KOPT-K1 (cell line): ENCODE measurements around the gene CD68.

Experiments
- H3K27ac ChIP-seq: fragments of 200-600 bp; sonication (generic); 2 replicates; pipeline ENCODE4 v1.5.1; 2016; ENCODE audit warnings: antibody characterized with exemption, mild to moderate bottlenecking, low read depth, low read length; ENCODE audit not compliant: poor library complexity, severe bottlenecking
- H3K36me3 ChIP-seq: fragments of 200-600 bp; sonication (generic); 2 replicates; pipeline ENCODE4 v1.5.1; 2017; ENCODE audit warnings: antibody characterized with exemption, mild to moderate bottlenecking, low read length, moderate library complexity; ENCODE audit not compliant: insufficient read depth
- H3K9me3 ChIP-seq: fragments of 200-600 bp; sonication (generic); 2 replicates; pipeline ENCODE4 v1.5.1; 2017; ENCODE audit warnings: antibody characterized with exemption, low read length, mild to moderate bottlenecking; ENCODE audit not compliant: insufficient read depth, poor library complexity, severe bottlenecking

The CD68 gene

DNA sequence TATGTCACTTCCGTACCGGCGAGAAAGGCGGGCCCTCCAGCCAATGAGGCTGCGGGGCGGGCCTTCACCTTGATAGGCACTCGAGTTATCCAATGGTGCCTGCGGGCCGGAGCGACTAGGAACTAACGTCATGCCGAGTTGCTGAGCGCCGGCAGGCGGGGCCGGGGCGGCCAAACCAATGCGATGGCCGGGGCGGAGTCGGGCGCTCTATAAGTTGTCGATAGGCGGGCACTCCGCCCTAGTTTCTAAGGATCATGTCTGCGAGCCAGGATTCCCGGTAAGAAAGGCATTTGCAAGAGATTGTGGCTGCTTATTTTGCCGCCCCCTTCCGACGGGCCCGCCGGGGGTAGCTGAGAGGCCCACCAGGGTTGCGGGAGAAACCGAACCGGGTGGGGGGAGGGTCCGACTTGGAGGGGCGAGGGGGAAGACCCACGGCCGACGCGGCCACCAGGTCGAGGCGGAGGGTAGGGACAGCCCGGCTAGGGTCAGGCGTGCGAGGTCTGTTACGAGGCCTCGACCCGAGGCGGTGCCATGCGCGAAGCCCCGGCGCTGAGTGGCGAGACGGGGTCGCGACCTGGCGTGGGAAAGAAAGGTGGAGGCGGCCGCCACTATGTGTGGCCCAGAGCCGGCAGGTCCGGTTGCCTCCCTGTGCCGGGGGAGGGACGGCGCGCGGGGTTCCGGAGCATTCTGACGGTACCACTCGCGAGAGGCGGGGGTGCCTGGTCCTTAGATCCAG is 6.7 kb upstream of the CD68 start:
- H3K9me3 ChIP-seq = no peaks in the 10 kb centered on the region
- H3K36me3 ChIP-seq = peaks cover 73% of the 10 kb centered on the region
- H3K27ac ChIP-seq = peak overlapping the region; percentile 94

- H3K9me3 ChIP-seq = no peaks in the 10 kb centered on the region
- H3K36me3 ChIP-seq = peaks cover 76% of the 10 kb centered on the region
- H3K27ac ChIP-seq = peak overlapping the region; percentile 94
Observed at GRCh38 chr17:7573324-7574080, 5.9 kb upstream of the CD68 start.

GRCh38 chr17:7574176-7574953 is 5.1 kb upstream of the CD68 start:
- H3K36me3 ChIP-seq = peaks cover 79% of the 10 kb centered on the region
- peak overlapping the region; percentile 94 for H3K27ac ChIP-seq
- no peaks in the 10 kb centered on the region for H3K9me3 ChIP-seq

DNA sequence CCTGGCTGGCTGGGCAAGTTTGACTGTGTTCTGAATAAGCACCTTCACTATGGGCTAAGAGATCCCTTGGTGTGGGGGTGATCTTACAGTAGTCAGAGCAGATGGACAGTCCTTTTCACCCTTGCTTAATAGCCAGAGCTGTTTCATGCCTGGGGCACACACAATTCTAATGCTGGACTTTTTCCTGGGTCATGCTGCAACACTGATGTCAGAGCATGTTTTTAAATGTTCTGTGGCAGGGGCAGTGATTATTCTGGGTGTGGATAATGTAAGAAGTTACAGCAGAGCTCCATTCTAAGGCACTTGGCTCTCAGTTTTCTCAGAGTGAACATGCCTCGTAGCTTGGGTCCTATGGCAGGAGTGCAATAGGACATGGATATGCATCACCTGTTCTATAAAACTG is 4.0 kb upstream of the CD68 start:
- Histone ChIP-seq H3K27ac (no peak overlapping the region), H3K36me3 (peaks cover 79% of the 10 kb centered on the region), H3K9me3 (no peaks in the 10 kb centered on the region)

- Histone ChIP-seq H3K9me3 (no peaks in the 10 kb centered on the region), H3K27ac (no peak overlapping the region), H3K36me3 (peaks cover 79% of the 10 kb centered on the region)
Observed at GRCh38 chr17:7575959-7576358, 3.5 kb upstream of the CD68 start.

GRCh38 chr17:7576432-7576937 is 3.0 kb upstream of the CD68 start:
- H3K9me3 ChIP-seq = no peaks in the 10 kb centered on the region
- H3K36me3 ChIP-seq = peaks cover 77% of the 10 kb centered on the region
- H3K27ac ChIP-seq = no peak overlapping the region

DNA sequence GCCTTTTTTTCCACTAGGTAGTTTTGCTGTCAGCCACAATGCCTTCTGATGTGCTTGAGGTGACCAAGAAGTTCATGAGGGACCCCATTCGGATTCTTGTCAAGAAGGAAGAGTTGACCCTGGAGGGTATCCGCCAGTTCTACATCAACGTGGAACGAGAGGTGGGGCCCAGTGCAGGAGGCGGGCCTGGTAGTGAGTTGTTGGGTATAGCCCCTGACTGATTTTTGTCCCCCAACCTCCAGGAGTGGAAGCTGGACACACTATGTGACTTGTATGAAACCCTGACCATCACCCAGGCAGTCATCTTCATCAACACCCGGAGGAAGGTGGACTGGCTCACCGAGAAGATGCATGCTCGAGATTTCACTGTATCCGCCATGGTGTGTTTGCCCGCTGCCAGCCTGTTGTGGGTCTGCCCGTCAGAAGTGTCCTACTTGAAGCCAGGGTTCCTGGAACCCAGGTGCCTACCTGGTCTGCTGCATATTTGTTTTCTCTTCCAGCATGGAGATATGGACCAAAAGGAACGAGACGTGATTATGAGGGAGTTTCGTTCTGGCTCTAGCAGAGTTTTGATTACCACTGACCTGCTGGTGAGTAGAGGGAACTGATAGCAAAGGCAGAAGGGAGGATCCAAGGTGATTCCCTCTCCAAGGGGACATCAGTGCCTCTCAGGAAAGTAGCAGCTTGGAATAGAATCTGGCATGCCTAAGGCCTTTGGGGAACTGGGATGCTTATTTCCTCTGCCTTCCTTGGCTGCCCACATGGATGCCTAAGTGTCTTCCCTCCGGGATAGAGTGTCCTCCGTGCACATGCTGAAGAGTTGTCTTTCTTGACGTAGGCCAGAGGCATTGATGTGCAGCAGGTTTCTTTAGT is 1.9 kb upstream of the CD68 start:
- peaks cover 81% of the 10 kb centered on the region for H3K36me3 ChIP-seq
- no peak overlapping the region for H3K27ac ChIP-seq
- H3K9me3 ChIP-seq = no peaks in the 10 kb centered on the region

- Histone ChIP-seq H3K36me3 (peaks cover 69% of the 10 kb centered on the region), H3K9me3 (no peaks in the 10 kb centered on the region), H3K27ac (peak overlapping the region; percentile 44)
Observed at GRCh38 chr17:7579834-7580603, 581 bp downstream of the CD68 start.

DNA sequence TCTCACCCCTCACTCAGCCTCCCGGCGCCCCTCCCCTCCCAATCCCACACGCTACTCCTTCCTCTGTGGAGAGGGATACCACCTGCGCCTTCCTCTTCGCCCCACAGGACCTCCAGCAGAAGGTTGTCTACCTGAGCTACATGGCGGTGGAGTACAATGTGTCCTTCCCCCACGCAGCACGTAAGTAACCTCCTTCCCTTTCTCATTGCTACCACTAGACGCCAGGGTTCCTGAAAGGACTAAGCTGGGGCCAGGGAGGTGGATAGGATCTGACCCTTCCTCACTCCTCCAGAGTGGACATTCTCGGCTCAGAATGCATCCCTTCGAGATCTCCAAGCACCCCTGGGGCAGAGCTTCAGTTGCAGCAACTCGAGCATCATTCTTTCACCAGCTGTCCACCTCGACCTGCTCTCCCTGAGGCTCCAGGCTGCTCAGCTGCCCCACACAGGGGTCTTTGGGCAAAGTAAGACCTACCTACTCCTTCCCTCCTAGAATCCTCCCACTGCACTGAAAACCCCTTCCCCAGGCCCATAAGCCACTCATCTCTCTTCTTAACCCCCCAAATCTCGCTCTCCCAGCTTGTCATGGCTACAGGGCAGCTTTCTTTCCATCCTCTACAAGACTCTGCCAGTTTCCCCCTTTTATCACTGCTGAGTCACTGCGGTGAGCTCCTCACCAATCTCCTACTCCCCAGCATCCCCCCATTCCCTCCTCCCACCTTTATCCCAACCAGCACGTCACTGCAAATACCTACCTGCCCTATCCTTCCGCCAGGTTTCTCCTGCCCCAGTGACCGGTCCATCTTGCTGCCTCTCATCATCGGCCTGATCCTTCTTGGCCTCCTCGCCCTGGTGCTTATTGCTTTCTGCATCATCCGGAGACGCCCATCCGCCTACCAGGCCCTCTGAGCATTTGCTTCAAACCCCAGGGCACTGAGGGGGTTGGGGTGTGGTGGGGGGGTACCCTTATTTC is 1.5 kb downstream of the CD68 start:
- Histone ChIP-seq H3K36me3 (peaks cover 64% of the 10 kb centered on the region), H3K9me3 (no peaks in the 10 kb centered on the region), H3K27ac (no peak overlapping the region)

- H3K9me3 ChIP-seq = no peaks in the 10 kb centered on the region
- peaks cover 64% of the 10 kb centered on the region for H3K36me3 ChIP-seq
- H3K27ac ChIP-seq = peak overlapping the region; percentile 94
Observed at GRCh38 chr17:7582396-7583252, 3.2 kb downstream of the CD68 start.

DNA sequence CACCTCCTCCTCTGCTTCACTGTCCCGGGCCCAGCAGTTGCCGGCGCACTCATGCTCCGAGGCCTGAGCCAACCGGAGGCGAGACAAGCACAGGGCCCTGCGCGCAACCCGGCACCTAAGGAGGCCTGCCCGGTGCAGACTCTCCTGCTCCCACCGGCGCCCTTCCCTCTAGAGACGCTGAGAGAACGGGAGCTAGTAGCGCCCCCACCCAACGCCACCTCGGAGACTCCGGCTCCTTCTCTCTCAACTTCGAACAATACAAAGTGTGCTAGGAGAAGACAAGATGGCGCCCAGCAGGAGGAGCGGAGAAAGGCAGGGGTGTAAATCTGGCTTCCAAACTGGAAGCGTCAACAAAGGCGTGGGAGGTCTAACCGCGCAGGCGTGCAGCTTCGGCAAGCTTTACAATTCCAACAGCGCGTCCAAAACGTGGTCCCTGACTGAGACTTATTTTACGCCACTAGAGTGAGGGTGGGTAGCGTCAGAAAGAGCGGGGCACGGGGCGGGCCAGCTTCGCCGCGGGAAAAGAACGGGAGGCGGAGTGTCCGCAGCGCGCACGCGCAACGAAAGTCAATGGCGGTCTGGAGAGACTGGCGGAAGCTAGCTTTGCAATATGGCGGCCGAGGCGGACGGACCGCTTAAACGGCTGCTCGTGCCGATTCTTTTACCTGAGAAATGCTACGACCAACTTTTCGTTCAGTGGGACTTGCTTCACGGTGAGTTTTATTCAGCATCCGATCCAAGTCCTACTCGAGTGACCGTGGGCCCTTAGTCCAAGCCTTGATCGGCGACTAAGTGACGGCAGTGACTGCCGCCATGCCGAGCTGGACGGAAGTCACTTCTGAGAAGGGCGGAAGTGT is 4.0 kb downstream of the CD68 start, which contains the start of gene MPDU1:
Gene MPDU1 (plus strand): TSS at position 600 of the 857 bp plus-strand sequence. CDS start 11 bp downstream, at position 611.
- peaks cover 64% of the 10 kb centered on the region for H3K36me3 ChIP-seq
- H3K27ac ChIP-seq = peak within 1 kb of the TSS; percentile 94
- H3K9me3 ChIP-seq = no peaks in the 10 kb centered on the region
